Testis (tissue), 3 donors: ENCODE data around the gene ESPNL. TPM values are rescaled to one million over a fixed set of nuclear protein-coding genes. Genes with fewer than 3 reads are reported as not detected.
"Not testable (repeated sequence)": the region's sequence is repeated elsewhere in the genome, so short reads cannot be mapped to it uniquely, and the experiment has no call there.

Source experiments
- DNase-seq: peaks from one replicate; pipeline ENCODE4 v3.0.0-alpha.2; 2019
- H3K27ac ChIP-seq, 2 donors: fragments of 200-600 bp; sonication (generic); one replicate each; pipeline ENCODE4 v1.5.1; 2019
- H3K27me3 ChIP-seq: fragments of 200-600 bp; sonication (generic); one replicate; pipeline ENCODE4 v1.5.1; 2019
- H3K36me3 ChIP-seq: fragments of 200-600 bp; sonication (generic); one replicate; pipeline ENCODE4 v1.5.1; 2017; ENCODE audit warnings: low read depth; ENCODE audit errors: missing control alignments
- H3K4me1 ChIP-seq: fragments of 200-600 bp; sonication (generic); one replicate; pipeline ENCODE4 v1.5.1; 2019
- H3K4me3 ChIP-seq, 2 donors: fragments of 200-600 bp; sonication (generic); one replicate each; pipeline ENCODE4 v1.5.1; 2017 to 2019
- H3K9me3 ChIP-seq: fragments of 200-600 bp; sonication (generic); one replicate; pipeline ENCODE4 v1.5.1; 2017
- POLR2A ChIP-seq: fragments of 450-650 bp; IDR thresholded peaks from one replicate; pipeline ENCODE4 v1.6.1; 2017; ENCODE audit warnings: antibody characterized with exemption, mild to moderate bottlenecking, moderate library complexity
- WGBS, 2 donors: methylation state at CpG; one replicate each; pipeline ENCODE4 v1.1.5; 2018; 5-methylcytosine and 5-hydroxymethylcytosine counted together
- intact Hi-C: fragments of 100-400 bp; cut with DNase I; formaldehyde crosslinking; loops from one replicate; pipeline ENCODE4 v1.15.1; 2023; ENCODE audit warnings: low total_unique reads
- polyA plus RNA-seq: library from polyadenylated mRNA; stranded (reverse); fragments of 350-450 nt; fragmentation: Illumina TruSeq; extraction: RNeasy Lipid Tissue Mini Kit (QIAGEN cat#74804); gene quantifications from one replicate; pipeline ENCODE4 v1.2.3, GENCODE V29; 2014; ENCODE audit warnings: low read depth, low replicate concordance; ENCODE audit not compliant: insufficient read depth
- total RNA-seq, 2 donors: library from RNA; depleted of rRNA; stranded (reverse); fragments of >200 nt; gene quantifications; one replicate each; pipeline ENCODE4 v1.2.3, GENCODE V29; 2016
- TF ChIP-seq, protein P1 (sequence below), 3 experiments: fragments of 450-650 bp in 2 of 3; fragments of 200-600 bp in 1 of 3; sonication (generic) in 1 of 3; IDR thresholded peaks; one replicate each; pipeline ENCODE4 v1.5.1; 2016 to 2019; ENCODE audit warnings: antibody characterized with exemption in 3 of 3, mild to moderate bottlenecking in 2 of 3, moderate library complexity in 1 of 3

The ESPNL gene
- total and polyA plus RNA-seq, 3 donors from 2014 or later, result 2.1 to 7.5 (median 2.8) TPM

DNA sequence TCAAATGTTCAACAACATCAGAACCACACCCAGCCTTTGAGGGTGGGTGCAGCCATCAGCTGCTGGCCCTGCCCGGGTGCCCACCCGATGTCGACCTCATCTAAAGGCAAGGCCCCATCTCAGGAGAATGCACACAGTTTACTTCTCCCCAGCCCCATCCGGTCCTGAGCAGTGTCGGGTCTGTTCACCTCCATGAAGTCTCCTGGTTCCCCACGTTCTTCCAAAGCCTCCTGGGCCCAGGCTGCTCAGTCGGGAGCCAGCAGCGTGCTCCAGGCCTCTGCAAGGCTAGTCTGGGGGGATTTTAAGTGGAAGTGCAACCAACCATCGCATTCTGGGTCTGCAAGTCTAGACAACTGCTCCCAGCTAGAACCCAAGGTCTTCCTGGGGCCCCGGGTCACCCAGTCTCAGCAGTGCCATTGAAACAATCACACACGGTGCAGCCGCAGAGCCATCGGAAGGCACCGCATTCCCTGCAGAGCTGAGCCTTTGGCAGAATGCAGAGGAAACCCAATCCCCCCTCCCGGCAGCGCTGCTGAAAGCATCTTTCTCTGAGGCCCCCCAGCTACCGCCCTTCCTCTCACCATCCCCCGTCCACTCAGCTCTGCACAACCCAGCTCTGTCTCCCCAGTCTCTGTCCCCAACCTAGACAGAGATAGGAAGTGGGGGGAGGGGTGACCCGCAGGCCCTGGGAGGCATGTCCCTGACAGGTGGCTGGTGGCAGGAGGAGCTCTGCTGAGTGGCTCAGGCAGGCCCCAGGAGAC is 8.5 kb downstream of the ESPNL start:
- intact Hi-C loops, result no loop called here
- Histone ChIP-seq H3K9me3 (no peaks in the 10 kb centered on the region), H3K36me3 (no peaks in the 10 kb centered on the region), H3K4me3 (no peak overlapping the region), H3K4me1 (no peaks in the 10 kb centered on the region), H3K27me3 (no peaks in the 10 kb centered on the region), H3K27ac (no peak overlapping the region)
- WGBS, 2 donors, result 62 to 64% methylated on average over 13 to 19 of the region's 19 CpGs
- TF ChIP-seq, protein P1, sequence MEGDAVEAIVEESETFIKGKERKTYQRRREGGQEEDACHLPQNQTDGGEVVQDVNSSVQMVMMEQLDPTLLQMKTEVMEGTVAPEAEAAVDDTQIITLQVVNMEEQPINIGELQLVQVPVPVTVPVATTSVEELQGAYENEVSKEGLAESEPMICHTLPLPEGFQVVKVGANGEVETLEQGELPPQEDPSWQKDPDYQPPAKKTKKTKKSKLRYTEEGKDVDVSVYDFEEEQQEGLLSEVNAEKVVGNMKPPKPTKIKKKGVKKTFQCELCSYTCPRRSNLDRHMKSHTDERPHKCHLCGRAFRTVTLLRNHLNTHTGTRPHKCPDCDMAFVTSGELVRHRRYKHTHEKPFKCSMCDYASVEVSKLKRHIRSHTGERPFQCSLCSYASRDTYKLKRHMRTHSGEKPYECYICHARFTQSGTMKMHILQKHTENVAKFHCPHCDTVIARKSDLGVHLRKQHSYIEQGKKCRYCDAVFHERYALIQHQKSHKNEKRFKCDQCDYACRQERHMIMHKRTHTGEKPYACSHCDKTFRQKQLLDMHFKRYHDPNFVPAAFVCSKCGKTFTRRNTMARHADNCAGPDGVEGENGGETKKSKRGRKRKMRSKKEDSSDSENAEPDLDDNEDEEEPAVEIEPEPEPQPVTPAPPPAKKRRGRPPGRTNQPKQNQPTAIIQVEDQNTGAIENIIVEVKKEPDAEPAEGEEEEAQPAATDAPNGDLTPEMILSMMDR (IDR thresholded peaks at IDR 0.05), result no peak
- no peak for TF ChIP-seq POLR2A
- DNase-seq, result no peak

DNA sequence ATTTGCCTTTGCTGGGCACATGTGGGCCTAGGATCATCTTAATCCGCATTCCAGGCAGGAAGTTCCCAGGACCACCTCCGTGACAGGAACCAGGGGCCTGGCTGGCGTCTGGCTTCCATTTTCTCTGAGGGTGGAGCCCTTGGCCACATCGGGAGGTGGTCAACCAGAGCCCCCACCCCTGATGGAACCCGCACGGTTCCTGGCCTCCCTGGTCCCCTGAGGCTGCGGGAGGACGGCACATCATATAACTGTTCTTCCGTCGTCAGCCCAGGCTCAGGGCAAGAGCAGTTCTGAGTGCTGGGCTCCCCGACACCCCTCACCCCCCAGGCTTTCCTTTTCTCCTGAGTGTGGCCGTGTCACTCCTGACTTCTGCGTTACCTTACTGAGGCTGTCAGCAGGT is 13.5 kb downstream of the ESPNL start:
- H3K27me3 ChIP-seq, result no peaks in the 10 kb centered on the region
- intact Hi-C loops, result no loop called here
- DNase-seq, result no peak
- 96 to 97% methylated on average over 11 to 13 of the region's 13 CpGs for WGBS, 2 donors
- no peak overlapping the region for H3K27ac ChIP-seq
- H3K36me3 ChIP-seq, result no peaks in the 10 kb centered on the region
- no peaks in the 10 kb centered on the region for H3K4me1 ChIP-seq
- no peak overlapping the region for H3K4me3 ChIP-seq
- TF ChIP-seq POLR2A, result no peak
- TF ChIP-seq, protein P1 (IDR thresholded peaks at IDR 0.05), result no peak
- H3K9me3 ChIP-seq, result no peaks in the 10 kb centered on the region

DNA sequence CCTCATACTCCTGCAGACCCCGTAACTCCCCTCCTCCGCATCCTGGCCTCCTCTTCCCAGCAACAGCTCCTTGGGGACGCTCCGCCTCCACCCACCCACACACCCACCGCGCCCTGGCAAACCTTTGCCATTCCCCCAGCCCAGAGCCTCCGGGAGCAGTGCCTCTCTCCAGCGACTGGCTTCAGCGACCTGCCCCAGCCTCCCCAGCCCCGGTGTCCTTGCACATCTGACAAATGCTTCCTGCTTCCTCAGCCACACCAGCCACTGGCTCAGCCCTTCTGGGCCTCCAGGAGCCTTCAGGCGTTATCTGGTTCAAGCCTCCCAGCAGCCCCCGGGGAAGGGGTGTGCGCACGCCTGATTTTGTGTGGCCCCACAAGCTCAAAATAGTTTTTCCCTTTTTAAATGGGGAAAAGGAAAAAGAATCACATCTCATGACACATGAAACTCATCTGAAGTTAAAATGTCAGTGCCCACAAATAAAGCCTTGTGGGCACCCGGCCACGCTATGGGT is 14.2 kb downstream of the ESPNL start:
- DNase-seq, result no peak
- H3K9me3 ChIP-seq, result no peaks in the 10 kb centered on the region
- intact Hi-C loops, result no loop called here
- no peaks in the 10 kb centered on the region for H3K27me3 ChIP-seq
- TF ChIP-seq POLR2A, result no peak
- TF ChIP-seq, protein P1 (IDR thresholded peaks at IDR 0.05), result no peak
- 61 to 66% methylated on average over 15 to 16 of the region's 16 CpGs for WGBS, 2 donors
- H3K4me3 ChIP-seq, result no peak overlapping the region
- H3K4me1 ChIP-seq, result no peaks in the 10 kb centered on the region
- H3K36me3 ChIP-seq, result no peaks in the 10 kb centered on the region
- H3K27ac ChIP-seq, result no peak overlapping the region

DNA sequence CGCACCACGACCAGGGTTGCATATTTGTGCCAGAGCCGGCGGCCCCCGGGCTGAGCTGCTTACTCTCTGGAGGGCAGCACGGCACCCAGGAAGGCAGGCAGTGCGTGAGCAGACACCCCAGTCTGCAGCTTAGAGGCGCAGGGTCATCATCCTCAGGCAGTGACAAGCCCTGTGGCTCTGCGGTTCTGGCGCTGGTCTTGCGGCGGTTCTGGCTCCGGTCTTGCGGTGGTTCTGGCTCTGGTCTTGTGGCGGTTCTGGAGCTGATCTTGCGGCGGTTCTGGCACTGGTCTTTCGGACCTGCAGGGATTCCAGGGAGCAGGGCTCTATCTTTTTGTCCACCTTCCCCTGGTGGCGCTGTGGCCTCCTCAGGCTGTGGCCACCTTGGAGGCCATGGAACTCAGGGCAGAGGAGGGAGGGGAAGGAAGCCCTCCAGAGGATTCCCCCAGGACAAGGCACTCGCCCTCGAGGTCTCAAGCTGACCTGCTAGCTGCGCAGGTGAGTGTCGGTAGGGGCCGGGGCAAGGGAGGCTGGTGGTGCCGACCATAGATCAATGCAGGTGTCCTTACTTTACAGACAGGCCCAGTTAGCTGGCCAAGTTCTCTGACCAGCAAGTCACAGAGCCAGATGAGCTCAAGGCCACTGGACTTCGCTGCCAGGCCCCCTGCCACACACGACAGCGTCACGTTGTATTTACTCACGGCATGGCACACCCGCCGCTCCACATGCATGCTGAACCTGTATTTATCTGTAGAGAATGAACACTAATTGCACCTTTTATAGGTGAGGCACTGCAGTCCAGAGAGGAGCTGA is 14.9 kb downstream of the ESPNL start:
- no peaks in the 10 kb centered on the region for H3K36me3 ChIP-seq

DNA sequence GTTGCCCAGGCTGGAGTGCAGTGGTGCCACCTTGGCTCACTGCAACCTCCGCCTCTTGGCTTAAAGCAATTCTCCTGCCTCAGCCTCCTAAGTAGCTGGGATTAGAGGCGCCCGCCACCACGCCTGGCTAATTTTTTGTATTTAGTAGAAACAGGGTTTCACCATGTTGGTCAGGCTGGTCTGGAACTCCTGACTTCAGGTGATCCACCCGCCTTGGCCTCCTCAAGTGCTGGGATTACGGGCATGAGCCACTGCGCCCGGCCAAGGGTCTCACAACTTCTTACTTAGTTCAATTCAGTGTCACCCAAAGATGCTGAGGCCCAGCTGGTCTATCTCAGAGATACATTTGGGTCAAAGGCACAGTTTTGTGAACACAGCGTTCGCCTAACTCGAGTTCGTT is 15.6 kb downstream of the ESPNL start:
- H3K36me3 ChIP-seq, H3K9me3 ChIP-seq, H3K4me3 ChIP-seq, H3K27me3 ChIP-seq, H3K4me1 ChIP-seq, DNase-seq, intact Hi-C loops, H3K27ac ChIP-seq: not testable (repeated sequence)
- WGBS, 2 donors, result 92 to 94% methylated on average over 12 of the region's 12 CpGs

More for the DNA sequence above, 14.9 kb downstream of the ESPNL start:
- Histone ChIP-seq H3K27me3 (no peaks in the 10 kb centered on the region), H3K27ac (no peak overlapping the region), H3K4me3 (no peak overlapping the region), H3K9me3 (no peaks in the 10 kb centered on the region), H3K4me1 (no peaks in the 10 kb centered on the region)
- intact Hi-C loops, result no loop called here
- TF ChIP-seq POLR2A, result no peak
- TF ChIP-seq, protein P1 (IDR thresholded peaks at IDR 0.05), result no peak
- DNase-seq, result no peak
- WGBS, 2 donors, result 80 to 90% methylated on average over 18 to 32 of the region's 32 CpGs
